Breast epithelium (tissue), 4 donors: ENCODE measurements around the gene HECTD1. TPM values are rescaled to one million over a fixed set of nuclear protein-coding genes. Genes with fewer than 3 reads are reported as not detected.
"Not testable (repeated sequence)": the region's sequence is repeated elsewhere in the genome, so short reads cannot be mapped to it uniquely, and the experiment has no call there.

Experiments used
- DNase-seq, 2 donors: peaks; one replicate each; pipeline ENCODE4 v3.0.0-alpha.2; 2019; ENCODE audit warnings: low spot score in 2 of 2
- H3K27ac ChIP-seq, 2 donors: fragments of 200-600 bp; sonication (generic) in 1 of 2; one replicate each; pipeline ENCODE4 v1.5.1; 2016 to 2019; ENCODE audit warnings: mild to moderate bottlenecking in 1 of 2
- H3K27me3 ChIP-seq, 2 donors: fragments of 200-600 bp; sonication (generic) in 1 of 2; one replicate each; pipeline versions ENCODE4 v1.5.1 to v1.6.0; 2017 to 2019; ENCODE audit warnings: control low read depth in 1 of 2, mild to moderate bottlenecking in 1 of 2
- H3K36me3 ChIP-seq: fragments of 200-600 bp; one replicate; pipeline ENCODE4 v1.5.1; 2019
- H3K4me1 ChIP-seq, 2 donors: fragments of 200-600 bp; sonication (generic); one replicate each; pipeline ENCODE4 v1.5.1; 2016 to 2019; ENCODE audit warnings: control low read depth in 1 of 2
- H3K4me3 ChIP-seq, 3 donors: fragments of 200-600 bp; sonication (generic); 1 replicate in 2 of 3; 2 replicates in 1 of 3; pipeline ENCODE4 v1.5.1; 2016 to 2019; ENCODE audit warnings: mild to moderate bottlenecking in 3 of 3, moderate library complexity in 2 of 3
- H3K9me3 ChIP-seq, 2 donors: fragments of 200-600 bp; sonication (generic) in 1 of 2; one replicate each; pipeline ENCODE4 v1.5.1; 2016 to 2019; ENCODE audit warnings: control low read depth in 1 of 2
- CTCF ChIP-seq, 3 donors: fragments of 450-650 bp; IDR thresholded peaks; one replicate each; pipeline ENCODE4 v1.5.1; 2016 to 2017; ENCODE audit warnings: antibody characterized with exemption in 3 of 3, mild to moderate bottlenecking in 3 of 3, moderate library complexity in 3 of 3
- POLR2A ChIP-seq: fragments of 450-650 bp; IDR thresholded peaks from one replicate; pipeline ENCODE4 v1.6.1; 2016; ENCODE audit warnings: antibody characterized with exemption, mild to moderate bottlenecking, moderate library complexity
- POLR2AphosphoS5 ChIP-seq, 3 donors: sonication (generic); formaldehyde crosslinking; IDR thresholded peaks; one replicate each; pipeline ENCODE4 v1.6.1; 2017; ENCODE audit warnings: antibody characterized with exemption in 3 of 3
- intact Hi-C: fragments of 100-400 bp; cut with DNase I; formaldehyde crosslinking; loops from one replicate; pipeline ENCODE4 v1.15.1; 2023; ENCODE audit warnings: low total_unique reads
- total RNA-seq, 3 donors: library from RNA; depleted of rRNA; stranded (reverse); fragments of >200 nt; gene quantifications; one replicate each; pipeline ENCODE4 v1.1.0, GENCODE V29; 2016

HECTD1 gene
- total RNA-seq, 3 donors from 2014 or later, result 242 to 276 (median 252) TPM

GRCh38 chr14:31194661-31195060, 12.9 kb downstream of the HECTD1 start:
- TF ChIP-seq POLR2A, result no peak
- TF ChIP-seq CTCF (IDR thresholded peaks at IDR 0.05), result no peak
- TF ChIP-seq POLR2AphosphoS5 (IDR thresholded peaks at IDR 0.05), result no peak
- no peak overlapping the region for H3K27ac ChIP-seq
- H3K27me3 ChIP-seq, result no peaks in the 10 kb centered on the region
- H3K4me1 ChIP-seq, result peaks cover 0 to 5% of the 10 kb centered on the region in 2 donors
- no peaks in the 10 kb centered on the region for H3K36me3 ChIP-seq
- no peaks in the 10 kb centered on the region for H3K9me3 ChIP-seq
- H3K4me3 ChIP-seq, result no peak overlapping the region
- intact Hi-C loops, result loop anchor here (5.0 kb wide), 1 partner anchor 218 kb away; no protein-coding TSS in a partner anchor
- no peak for DNase-seq

DNA sequence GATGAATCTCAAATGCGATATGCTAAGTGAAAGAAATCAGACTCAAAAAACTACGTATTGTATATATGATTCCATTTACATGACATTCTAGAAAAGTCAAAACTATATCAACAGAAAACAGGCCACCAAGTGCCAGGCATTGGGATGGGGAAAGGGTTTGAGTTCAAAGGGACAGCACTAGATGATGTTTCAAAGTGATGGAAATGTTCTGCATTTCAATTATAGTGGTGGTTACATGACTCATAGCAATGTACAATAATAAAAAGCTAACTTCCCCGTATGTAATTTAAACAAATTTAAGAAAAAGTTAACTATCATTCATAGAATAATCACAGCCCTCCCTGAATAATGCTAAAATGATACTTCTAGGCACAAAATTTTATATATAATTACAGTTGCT, 13.5 kb downstream of the HECTD1 start:
- H3K27me3 ChIP-seq, result no peaks in the 10 kb centered on the region
- no peak for DNase-seq
- peaks cover 0 to 5% of the 10 kb centered on the region in 2 donors for H3K4me1 ChIP-seq
- H3K4me3 ChIP-seq, result no peak overlapping the region
- no peaks in the 10 kb centered on the region for H3K9me3 ChIP-seq
- no peak overlapping the region for H3K27ac ChIP-seq
- intact Hi-C loops, result loop anchor here (5.0 kb wide), 1 partner anchor 218 kb away; no protein-coding TSS in a partner anchor
- TF ChIP-seq POLR2A (no peak), POLR2AphosphoS5 (IDR thresholded peaks at IDR 0.05) (no peak), CTCF (IDR thresholded peaks at IDR 0.05) (no peak)
- H3K36me3 ChIP-seq, result no peaks in the 10 kb centered on the region

DNA sequence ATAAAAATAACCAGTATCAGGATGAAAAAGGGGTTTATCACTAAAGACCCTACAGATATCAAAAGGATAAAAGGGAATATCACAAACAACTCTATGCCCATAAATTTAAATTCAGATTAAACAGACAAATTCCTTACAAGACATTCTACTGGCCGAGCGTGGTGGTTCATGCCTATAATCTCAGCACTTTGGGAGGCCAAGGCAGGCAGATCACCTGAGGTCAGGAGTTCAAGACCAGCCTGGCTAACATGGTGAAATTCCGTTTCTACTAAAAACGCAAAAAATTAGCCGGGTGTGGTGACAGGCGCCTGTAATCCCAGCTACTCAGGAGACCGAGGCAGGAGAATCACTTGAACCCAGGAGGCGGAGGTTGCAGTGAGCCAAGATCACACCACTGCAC, 15.0 kb downstream of the HECTD1 start:
- H3K27ac ChIP-seq, DNase-seq, H3K4me3 ChIP-seq, H3K36me3 ChIP-seq, H3K9me3 ChIP-seq, H3K4me1 ChIP-seq, H3K27me3 ChIP-seq: not testable (repeated sequence)
- intact Hi-C loops, result loop anchor here (5.0 kb wide), 1 partner anchor 220 kb away; no protein-coding TSS in a partner anchor

- no peak for DNase-seq
- intact Hi-C loops, result loop anchor here (5.0 kb wide), 1 partner anchor 222 kb away; no protein-coding TSS in a partner anchor
- no peak for TF ChIP-seq POLR2AphosphoS5 (IDR thresholded peaks at IDR 0.05)
- TF ChIP-seq CTCF (IDR thresholded peaks at IDR 0.05), result no peak
- no peak for TF ChIP-seq POLR2A
- Histone ChIP-seq H3K4me1 (no peaks in the 10 kb centered on the region), H3K4me3 (no peak overlapping the region), H3K27ac (no peak overlapping the region), H3K9me3 (no peaks in the 10 kb centered on the region), H3K36me3 (no peaks in the 10 kb centered on the region), H3K27me3 (no peaks in the 10 kb centered on the region)
Observed at GRCh38 chr14:31190717-31191263, 16.8 kb downstream of the HECTD1 start.

DNA sequence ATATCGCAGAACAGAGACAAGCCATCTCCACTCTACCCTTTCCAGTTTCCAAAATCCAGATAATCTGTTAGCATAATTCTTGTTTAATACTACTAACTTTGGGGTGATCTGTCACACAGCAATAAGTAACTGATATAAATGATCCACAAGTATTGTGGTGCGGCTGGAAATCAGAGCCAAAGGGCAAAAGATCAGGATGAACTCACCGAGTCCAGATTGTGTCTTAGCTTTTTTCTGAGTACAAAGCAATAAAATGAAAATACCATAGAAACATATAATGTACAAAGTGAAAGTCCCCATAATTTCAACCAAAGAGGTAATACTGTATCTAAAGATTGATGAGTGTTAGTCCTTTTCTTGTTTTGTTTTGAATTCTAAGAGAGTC, 17.4 kb downstream of the HECTD1 start:
- no peaks in the 10 kb centered on the region for H3K4me1 ChIP-seq
- H3K27ac ChIP-seq, result no peak overlapping the region
- no peak for TF ChIP-seq CTCF (IDR thresholded peaks at IDR 0.05)
- TF ChIP-seq POLR2AphosphoS5 (IDR thresholded peaks at IDR 0.05), result no peak
- TF ChIP-seq POLR2A, result no peak
- no peaks in the 10 kb centered on the region for H3K27me3 ChIP-seq
- H3K9me3 ChIP-seq, result no peaks in the 10 kb centered on the region
- H3K36me3 ChIP-seq, result no peaks in the 10 kb centered on the region
- DNase-seq, result no peak
- H3K4me3 ChIP-seq, result no peak overlapping the region
- intact Hi-C loops, result loop anchor here (5.0 kb wide), 1 partner anchor 222 kb away; no protein-coding TSS in a partner anchor
